Mucosa of gallbladder (tissue), 1 donor: ENCODE data around the gene COL1A1. TPM values are rescaled to one million over a fixed set of nuclear protein-coding genes. Genes with fewer than 3 reads are reported as not detected.

Source experiments
- DNase-seq: peaks from one replicate; pipeline ENCODE4 v3.0.0-alpha.2; 2020; ENCODE audit warnings: low spot score
- total RNA-seq: library from RNA; stranded (reverse); gene quantifications from one replicate; pipeline ENCODE4 v1.2.1, GENCODE V29; 2021
- donor health status: DM: no; HTN: no; CAD: no.

Gene COL1A1
- total RNA-seq, 1 donor from 2014 or later = 421 TPM

DNA sequence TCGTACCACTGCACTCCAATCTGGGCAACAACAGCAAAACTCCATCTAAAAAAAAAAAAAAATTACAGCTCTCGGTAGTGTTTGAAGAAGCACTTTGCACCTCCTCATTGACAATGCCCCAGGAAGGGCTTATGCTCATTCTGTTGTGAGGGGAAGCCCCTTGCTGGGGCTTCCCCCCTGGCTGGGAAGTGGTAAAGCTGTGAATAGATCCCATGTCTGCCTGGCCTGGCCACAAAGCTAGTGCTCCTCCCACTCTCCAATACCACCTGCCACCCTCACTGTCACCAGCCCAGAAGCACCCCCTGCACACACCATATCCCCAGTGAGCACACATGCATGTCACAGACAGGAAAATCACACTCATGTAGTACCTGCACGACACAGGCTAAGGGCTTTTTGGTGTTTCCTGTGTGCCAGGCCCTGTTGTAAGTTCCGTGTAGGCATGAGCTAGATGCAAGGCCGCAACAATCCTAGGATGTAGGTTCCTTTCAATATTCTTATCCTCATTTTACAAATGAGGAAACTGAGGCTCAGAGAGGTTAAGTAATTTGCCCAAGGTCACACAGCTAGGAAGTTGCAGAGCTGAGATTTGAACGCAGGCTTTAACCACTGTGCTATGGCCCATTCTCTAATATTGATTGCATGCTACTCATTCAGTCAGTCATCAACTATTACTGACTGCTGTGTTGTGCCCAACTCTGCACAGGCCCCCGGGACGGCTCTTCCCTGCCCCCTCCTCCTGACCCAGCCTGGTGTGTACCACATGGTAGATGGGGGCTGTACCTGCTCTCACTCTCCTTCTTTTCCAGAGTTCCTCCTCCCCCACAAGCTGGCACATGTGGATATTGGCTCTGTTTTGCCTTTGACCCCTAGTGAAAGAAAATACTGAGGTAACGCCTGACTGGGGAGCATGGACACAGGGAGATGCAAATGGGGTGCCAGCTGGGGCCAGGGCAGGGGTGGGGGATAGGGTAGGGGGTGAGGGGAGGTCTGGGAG lies 11.9 kb upstream of the COL1A1 start:
- DNase-seq = no peak

DNA sequence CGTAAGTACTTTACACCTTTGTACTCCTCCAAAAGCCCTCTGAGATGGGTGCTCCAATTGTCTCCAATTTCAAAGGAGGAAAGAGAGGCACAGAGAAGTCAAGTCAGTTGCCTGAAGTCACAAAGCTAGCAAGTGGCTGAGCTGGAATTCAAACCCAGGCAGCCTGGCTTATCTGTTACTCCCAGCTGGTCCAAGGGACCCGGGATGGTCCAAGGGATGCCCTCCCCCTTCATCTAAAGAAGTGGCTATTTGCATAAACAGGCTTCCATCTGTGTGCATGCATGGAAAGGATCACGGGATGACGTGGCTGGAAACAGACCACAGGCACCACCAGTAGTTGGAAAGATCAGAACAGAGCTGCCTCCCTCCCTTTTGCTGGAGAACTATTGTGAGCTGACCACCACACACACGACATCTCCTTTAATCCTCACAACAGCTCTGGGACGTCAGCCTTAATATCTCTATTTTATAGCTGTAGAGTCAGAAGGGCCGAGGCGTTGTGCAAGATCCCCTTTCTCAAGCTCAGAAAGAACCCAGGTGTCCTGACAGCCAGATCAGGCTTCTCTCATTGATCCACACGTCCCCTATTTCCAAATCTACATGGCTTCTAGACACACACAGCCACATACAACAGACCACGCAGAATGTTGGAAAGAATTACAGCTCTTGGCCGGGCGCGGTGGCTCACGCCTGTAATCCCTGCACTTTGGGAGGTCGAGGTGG lies 10.9 kb upstream of the COL1A1 start:
- peak; percentile 60 for DNase-seq

DNA sequence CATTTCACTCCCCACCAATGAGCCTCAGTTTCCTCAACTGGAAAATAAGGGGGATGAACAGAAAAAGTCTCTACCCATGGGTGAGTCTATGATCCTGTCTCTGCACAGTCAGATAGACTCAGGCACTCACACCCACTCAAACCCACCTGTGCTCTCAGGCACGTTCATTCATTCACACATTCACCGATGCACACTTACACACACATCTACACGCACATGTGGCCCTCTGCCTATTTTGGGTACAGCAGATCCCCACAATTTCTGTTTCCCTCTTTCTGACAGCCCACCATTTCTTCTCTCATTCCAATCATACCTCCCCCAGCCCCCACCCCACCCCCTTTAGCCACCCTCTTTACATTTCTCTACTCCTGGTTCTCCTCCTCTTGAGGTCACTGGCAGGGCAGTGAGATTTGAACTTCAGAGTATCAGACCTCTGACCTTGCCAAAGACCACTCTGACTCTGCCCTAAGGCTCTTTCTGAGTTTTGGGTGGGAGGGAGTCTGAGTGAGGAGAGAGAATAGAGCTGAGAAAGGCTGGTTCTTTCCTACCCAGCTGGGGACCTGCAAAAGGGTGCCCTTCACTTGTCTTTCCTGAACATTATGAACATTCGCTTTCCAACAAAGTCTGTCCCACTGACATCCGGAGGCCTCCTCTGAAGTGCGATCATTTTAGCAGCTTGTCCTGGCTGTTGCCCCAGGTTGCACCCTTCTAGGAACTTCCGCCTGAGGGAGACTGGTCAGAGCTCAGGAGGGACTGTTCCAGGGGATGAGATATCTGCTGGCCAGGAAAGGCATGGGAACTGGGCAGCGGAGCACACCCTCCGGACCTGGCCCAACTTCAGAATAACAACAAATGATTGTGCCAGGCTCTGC lies 10.1 kb upstream of the COL1A1 start:
- DNase-seq = no peak

DNA sequence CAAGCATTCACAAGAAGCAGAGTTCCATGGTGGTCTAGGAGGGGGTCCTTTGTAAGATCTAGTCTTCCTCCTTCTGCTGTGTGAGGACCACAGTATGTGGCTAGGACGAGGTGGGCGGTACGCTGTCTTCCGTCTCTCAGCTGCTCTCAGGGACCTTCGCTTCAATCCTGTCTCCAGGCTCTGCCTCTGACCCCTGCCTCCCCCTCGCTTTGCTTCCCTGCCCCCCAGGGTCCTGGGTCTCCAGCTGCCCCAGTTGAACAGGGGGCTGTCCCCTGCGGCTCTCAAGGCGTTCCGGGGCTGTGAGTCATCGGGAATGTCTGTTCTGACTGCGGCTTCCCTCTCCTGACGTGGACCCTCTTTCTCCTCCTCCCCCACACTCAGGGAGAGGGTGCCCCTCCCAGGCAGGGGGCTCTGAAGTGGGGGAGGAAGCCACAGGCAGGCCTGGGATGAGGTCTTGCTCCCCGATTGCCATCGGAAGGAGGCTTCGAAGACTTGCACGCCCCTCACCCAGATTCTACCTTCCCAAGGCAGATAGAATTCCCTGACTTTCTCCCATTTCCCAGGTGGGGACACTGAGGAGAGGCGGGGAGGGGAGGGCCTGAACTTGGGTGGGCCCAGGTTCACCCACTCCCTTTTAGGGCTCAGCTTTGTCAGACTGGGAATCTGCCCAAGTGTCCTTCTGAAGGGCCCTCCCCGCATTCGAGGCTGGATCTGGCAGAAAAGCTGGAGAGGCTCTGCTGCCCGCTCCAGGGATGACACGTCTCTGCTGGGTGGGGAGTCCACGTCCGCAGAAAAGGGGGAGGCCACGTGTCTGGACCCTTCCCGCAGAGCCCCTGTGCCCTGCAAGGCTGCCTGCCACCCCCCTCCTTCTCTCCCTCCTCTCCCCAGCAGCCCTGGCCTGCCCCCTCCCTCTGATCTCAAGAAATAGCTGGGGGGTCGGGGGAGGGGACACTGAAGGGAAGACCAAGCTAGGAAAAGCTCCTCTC lies 9.1 kb upstream of the COL1A1 start:
- peak; percentile 69 for DNase-seq

DNA sequence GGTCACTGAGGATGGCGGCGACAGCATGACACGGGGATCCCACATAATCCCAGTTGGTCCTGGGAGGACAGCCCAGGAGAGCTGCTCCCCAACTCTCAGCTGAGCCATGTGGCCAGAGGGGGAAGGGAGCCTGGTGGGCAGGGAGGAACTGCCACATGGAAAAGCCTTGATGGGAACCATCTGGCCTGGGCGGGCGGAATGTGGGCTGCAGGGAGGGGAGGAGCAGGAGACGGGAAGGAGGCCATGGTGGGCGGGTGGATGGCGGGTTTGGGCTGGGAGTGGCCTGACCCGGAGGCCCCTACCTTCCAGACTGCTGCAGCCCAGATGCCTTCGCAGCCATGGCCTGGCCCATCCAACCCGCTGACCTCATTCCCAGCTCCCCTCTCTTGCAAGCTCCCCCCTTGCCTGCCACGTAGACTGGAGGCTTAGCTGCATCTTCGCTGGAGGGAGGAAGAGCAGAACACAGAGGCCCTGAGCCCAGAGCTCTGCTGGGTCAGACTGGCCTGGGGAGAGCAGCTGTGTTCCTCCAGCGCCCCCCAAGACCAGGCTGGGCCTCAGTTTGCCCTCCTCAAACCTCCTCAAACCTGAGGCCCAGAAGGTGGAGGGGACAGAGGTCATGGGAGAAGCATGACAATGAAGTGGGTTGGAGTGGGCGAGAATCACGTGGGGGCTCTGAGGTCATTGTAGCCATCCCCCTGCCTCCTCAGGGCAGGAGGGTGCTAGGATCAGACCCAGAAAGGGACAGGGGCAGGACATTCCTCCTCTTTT lies 8.2 kb upstream of the COL1A1 start:
- DNase-seq = peak; percentile 88

DNA sequence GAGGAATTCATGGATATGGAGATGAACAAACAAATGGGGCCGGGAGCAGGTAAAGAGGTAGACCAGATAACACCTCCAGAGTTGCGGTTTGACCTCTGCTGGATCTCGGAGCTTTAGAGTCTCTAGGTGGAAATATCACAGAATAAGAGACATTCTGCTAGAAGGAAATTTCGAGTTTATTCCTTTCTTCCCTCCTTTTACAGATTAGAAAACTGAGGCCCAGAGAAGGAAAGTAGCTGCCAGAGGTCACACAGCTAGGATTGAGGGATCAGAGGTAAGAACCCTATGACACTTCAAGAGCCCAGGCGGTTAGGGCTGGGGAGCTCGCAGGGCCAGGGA lies 7.7 kb upstream of the COL1A1 start:
- DNase-seq = no peak

DNA sequence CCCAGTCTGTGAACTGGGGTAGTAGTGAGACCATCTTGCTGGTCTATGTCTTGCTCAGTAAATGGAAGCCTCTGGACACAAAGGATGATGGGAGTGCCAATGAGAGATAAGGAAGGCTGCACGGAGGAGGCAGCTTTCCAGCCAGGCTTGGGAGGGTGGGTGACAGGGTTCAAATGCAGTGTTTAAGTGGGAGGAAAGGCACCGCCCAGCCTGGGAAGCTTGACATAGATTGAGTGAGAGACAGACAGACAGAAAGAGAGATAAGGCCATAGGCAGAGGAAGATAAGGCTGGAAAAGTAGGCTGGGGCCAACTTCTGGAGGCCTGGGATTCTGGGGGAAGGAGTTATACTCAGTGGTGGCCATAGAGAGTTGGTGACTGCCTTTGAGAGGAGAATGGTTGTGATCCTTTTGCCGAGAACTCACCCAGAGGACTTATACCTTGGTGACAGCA lies 7.2 kb upstream of the COL1A1 start:
- DNase-seq = no peak

DNA sequence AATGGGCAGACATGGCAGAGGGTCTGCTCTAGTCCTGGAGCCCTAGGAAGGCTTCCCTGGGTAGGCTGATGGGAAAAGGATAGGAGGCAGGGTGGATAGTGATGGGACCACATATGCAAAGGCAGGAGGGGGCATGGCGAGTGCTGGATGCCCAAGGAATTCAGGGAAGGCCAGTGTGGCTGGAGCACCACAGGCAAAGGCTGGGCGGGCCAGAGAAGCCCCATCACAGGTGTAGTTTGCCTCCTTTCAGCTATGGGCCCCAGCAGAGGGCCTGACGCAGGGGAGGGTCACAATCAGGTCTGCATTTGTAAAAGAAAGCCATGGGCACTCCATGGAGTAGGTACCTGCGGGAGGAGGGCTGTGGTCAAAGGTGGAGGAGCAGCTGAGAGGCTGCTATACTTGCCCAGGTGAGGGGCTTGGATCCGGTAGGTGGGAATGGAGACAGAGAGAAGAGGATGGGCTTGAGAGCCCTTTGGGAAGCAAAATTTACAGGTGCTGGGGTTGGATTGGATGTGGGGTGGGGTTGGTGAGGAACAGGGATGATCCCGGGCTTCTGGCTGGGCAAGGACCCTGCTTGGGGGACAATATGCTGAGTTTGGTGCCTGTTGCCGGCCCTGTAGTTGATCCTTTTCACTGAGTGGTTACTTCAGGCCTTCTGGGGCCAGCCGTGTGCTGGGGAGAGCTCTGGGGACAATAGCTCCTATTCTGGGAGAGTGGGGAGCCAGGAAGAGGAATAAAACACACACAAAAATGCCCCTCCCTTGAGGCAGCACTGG lies 6.5 kb upstream of the COL1A1 start:
- no peak for DNase-seq

DNA sequence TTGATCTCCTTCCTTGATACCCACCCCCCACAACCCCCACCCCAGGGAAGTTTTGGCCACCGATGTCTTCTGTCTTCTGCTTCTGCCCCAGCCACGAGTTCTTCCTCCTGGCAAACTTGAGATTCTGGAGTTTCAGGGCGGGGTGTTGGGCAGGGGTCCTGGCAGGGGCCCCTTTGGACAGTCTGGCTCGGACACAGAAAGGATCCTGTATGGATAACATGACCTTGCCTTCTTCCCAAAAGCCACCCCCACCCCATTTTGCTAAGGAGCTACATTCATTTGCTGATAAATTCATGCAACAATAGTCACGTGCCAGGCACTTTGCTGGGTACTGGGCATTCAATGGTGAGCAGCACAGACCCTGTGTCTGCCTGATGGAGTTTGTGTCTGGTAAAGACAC lies 5.9 kb upstream of the COL1A1 start:
- no peak for DNase-seq

DNA sequence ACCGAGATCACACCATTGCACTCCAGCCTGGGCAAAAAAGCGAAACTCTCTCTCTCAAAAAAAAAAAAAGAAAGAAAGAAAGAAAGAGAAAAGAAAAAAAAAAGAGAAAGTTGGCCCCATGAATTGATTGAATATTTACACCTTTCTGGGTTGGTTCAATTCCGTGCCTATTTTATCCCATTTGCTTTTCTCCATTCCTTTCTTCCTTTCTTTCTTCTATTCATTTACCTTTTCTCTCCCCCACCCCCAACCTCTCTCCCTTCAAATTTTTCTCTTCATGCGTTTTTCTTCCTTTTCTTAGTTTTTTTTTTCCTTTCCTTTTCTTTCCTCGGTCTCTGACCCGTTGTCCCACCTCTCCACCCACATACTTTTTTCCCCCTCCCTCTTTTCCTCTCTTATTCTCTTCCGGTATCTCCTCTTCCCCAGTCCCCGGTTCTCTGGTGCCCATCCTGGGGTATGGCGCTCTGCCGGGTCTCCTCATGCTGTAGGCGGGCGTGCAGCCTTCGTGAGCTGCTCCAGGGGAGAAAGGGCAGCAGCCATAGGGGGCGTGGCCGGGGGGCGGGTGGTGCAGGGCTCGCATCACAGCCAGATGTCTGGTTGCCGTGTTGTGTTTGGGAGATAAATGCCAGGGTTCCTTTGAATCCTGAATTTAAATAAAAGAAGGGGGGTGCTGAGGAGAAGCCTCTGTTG lies 5.3 kb upstream of the COL1A1 start:
- peak; percentile 52 for DNase-seq

DNA sequence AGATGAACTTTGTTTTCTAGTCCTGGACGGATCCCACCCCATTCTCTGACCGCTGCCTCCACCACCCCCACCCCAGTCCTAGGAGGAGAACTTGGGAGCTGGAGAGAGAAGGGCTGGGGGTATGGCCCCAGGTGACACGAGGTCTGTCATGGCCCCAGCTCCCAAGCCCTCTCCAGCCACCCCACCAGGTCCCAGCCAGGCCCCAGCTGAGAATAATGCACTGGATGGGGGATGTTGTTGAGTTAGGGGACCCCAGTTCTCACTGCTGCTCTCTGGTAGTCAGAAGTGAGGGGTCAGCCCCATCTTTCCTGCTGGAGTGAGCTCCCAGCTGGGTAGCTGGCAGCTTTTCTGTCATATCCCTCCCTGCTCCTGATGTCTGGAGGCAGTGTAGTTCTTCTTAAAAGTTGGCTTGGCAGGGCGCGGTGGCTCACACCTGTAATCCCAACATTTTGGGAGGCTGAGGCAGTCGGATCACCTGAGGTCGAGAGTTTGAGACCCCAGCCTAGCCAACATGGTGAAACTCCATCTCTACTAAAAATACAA lies 4.6 kb upstream of the COL1A1 start:
- no peak for DNase-seq

DNA sequence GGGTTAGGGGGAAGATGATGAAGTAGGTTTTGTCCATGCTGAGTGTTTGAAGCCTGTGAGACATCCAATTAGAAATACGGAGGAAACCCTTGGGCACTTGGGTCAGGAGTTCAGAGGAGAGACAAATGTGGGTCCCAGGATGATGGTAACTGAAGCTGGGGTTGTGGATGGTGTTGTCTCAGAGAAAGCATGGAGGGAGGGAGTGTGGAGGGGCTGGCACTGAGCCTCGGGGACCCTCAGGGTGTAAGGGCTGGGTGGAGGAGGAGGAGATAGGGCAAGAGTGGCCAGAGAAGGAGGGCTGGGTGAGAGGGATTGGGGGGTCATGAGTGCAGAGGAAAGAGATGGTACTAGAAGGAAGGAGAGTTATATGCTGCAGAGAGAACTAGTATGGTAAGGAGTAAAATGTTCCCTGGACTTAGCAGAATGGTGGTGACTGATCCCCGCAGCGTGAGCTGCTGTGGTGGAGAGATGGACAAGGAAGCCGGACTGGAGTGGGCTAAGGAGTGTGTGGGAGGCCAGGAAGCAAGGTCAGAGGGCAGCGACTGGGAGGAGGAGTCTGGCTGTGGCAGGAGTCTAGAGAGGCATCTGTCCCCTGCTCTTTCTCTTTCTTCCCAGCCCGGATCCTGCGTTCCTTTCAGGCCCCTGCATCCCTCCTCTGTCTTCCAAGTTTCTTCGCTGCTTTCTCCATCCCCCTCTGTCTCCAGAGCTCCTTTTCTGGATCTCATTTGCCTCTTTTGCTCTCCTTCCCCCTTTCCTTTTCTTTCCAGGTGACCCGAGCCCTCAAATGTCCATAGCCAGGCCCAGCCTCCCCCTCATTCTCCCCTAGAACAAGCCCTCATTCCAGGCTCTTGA lies 3.9 kb upstream of the COL1A1 start:
- DNase-seq = no peak

DNA sequence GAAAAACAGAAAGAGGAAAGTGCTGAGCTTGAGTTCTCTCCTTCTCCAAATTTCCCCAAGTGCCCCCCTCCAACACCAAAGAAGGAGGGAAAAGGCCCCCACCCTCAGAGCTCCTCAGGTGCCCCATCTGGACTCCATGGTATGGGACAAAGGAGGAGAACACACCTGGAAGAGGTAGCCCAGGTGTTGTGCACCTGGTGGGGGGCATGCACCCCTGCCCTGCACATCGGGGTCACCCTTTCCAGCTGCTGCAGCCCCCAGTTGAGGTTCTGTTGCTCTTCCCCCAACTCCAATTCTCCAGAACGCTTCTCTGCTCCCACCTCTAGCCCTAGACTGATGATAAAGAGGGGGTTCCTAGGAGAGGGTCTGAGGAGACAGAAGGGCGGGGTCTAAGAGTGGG lies 3.0 kb upstream of the COL1A1 start:
- DNase-seq = no peak

DNA sequence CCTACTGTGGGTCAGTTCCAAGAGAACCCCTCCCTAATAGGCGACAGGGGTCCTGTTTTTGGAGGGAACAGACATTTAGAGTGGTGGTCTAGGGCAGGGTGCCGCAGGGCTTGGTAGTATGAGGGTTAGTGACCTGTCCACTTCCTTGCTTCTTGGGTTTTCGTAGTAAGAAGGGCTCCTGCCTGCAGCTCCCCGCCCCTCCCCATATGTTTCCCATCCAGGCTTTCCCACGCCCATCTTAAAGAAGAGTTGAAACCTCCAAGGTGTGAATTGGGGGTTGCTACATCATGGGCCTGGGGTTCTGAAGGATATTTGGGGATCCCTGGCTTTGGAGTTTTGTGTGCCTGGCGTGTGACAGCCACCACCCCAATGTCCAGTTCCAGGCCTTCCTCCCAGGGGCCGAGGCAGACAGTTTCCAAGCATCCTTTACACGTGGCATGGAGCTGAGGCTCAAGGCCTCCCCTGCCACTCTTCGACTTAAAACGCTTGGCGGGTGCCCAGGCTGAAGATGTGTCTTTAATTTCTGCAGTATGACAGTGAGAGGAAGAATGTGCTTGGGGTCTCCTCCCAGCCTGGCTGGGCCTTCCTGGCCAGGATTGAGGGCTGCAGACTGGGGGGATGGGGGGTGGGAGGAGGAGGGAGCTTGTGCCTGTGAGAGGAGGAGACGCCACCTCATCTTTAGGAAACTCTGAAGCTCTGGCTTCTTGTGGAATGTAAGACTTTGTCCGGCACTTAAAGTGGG lies 2.3 kb upstream of the COL1A1 start:
- DNase-seq = no peak

DNA sequence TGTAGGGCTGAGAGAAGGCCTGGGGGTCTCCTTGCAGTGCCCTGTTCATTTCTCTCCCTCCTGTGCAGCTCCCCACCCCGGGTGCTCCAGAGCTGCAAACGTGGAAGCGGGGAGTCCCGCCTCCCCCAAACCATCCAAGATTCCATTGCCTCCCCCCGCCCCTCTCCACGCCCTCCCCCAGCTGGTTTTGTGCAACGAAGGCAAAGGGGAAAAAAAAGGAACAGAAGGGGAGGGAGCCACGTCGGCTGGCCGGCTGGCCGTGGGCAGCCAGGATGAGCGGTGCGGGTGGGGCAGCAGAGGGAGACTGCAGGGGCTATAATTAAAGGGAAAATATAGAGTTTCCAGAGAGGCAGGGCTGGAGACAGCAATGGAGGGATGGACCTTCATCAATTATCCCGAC lies 1.7 kb upstream of the COL1A1 start:
- no peak for DNase-seq

DNA sequence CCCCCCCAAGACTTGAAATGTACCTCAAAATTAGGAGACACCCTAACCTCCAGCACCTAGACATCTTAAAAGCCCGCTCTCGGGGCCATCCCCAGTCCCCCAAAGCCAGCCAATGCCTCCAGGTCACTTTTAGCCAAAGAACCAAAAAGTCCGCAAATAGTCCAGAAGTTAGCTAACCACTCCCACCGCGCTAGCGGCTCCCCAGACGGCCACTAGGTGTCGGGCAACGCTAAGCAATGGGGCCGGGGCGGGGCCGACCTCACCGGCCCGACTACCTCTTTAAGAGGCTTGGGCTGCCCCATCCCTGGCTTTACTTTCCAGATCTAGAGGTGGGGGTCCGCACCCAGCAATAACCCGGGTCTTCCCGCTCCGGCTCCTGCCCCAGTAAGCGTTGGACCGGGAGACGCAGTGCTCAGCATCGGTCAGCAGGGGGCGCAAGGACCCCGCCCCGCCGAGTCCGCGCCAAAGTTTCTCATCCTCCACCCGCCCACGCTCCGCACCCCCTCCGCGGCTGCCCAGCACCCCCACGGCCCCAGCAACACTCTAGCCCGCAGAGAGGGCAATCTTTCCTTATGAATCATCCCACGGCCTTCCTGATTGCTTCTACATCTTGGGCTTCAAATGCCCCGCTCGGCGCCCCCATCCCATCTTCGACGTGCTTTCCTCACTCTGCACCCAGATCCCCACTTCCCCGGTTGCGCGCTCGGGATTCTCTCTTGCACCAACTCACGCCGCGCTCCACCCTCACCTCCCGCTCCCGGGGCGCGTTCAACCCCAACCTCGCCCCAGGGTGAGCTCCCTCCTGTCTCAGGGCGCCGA lies 765 bp downstream of the COL1A1 start:
- DNase-seq = peak; percentile 92
